Sigmoid colon (tissue), 4 donors: ENCODE measurements around the gene HMGN3.

Experiments used
- CTCF ChIP-seq, 4 experiments: fragments of 450-650 bp in 3 of 4; fragments of 200-600 bp in 1 of 4; IDR thresholded peaks; one replicate each; pipeline ENCODE4 v1.5.1; 2016 to 2019; ENCODE audit warnings: antibody characterized with exemption in 4 of 4, mild to moderate bottlenecking in 3 of 4, moderate library complexity in 2 of 4
- POLR2AphosphoS5 ChIP-seq, 4 donors: sonication (generic); formaldehyde crosslinking; IDR thresholded peaks; one replicate each; pipeline ENCODE4 v1.6.1; 2017; ENCODE audit warnings: antibody characterized with exemption in 4 of 4

- TF ChIP-seq CTCF (IDR thresholded peaks at IDR 0.05) = no peak
- no peak for TF ChIP-seq POLR2AphosphoS5 (IDR thresholded peaks at IDR 0.05)
Measured at GRCh38 chr6:79250559-79250958, 16.1 kb upstream of the HMGN3 start.
